Endodermal cell (in vitro differentiated cells): ENCODE data around the gene C1orf21. TPM values are rescaled to one million over a fixed set of nuclear protein-coding genes. Genes with fewer than 3 reads are reported as not detected.

Experiments used
- DNase-seq: peaks from one replicate; pipeline ENCODE4 v3.0.0-alpha.2; 2017
- H3K27ac ChIP-seq: 2 replicates; pipeline ENCODE4 v1.5.1; 2013; ENCODE audit warnings: mild to moderate bottlenecking, low read depth, low read length, moderate library complexity
- H3K27me3 ChIP-seq: 2 replicates; pipeline ENCODE4 v1.6.1; 2013; ENCODE audit warnings: mild to moderate bottlenecking, low read length, moderate library complexity; ENCODE audit not compliant: insufficient read depth, control insufficient read depth, poor library complexity, severe bottlenecking
- H3K36me3 ChIP-seq: 2 replicates; pipeline ENCODE4 v1.7.0; 2013; ENCODE audit warnings: mild to moderate bottlenecking, low read length, moderate library complexity; ENCODE audit not compliant: control insufficient read depth, insufficient read depth
- H3K4me1 ChIP-seq: one replicate; pipeline ENCODE4 v1.7.0; 2013; ENCODE audit warnings: low read length; ENCODE audit not compliant: control insufficient read depth, insufficient read depth
- H3K4me3 ChIP-seq: 2 replicates; pipeline ENCODE4 v1.5.1; 2013; ENCODE audit warnings: mild to moderate bottlenecking, low read length, moderate library complexity
- H3K9ac ChIP-seq: 2 replicates; pipeline ENCODE4 v1.6.1; 2013; ENCODE audit warnings: mild to moderate bottlenecking, low read length, moderate library complexity; ENCODE audit not compliant: poor library complexity, severe bottlenecking; ENCODE audit errors: extremely low read depth
- H3K9me3 ChIP-seq: 2 replicates; pipeline ENCODE4 v1.6.1; 2013; ENCODE audit warnings: mild to moderate bottlenecking, low read length, moderate library complexity; ENCODE audit not compliant: control insufficient read depth
- H3K27ac Mint-ChIP-seq: 2 replicates; pipeline ENCODE4 v1.8.0; 2020; ENCODE audit warnings: mixed read lengths
- H3K27me3 Mint-ChIP-seq: 2 replicates; pipeline ENCODE4 v1.8.0; 2021; ENCODE audit warnings: mild to moderate bottlenecking, mixed read lengths; ENCODE audit not compliant: insufficient read depth
- H3K36me3 Mint-ChIP-seq: 2 replicates; pipeline ENCODE4 v1.8.0; 2020; ENCODE audit warnings: low read depth, mixed read lengths
- H3K4me1 Mint-ChIP-seq: 2 replicates; pipeline ENCODE4 v1.8.0; 2020; ENCODE audit warnings: mixed read lengths
- H3K4me3 Mint-ChIP-seq: 2 replicates; pipeline ENCODE4 v1.8.0; 2020; ENCODE audit warnings: mild to moderate bottlenecking, moderate library complexity, mixed read lengths
- H3K9me3 Mint-ChIP-seq: 2 replicates; pipeline ENCODE4 v1.8.0; 2020; ENCODE audit warnings: mild to moderate bottlenecking, mixed read lengths
- CTCF ChIP-seq: fragments of 200-600 bp; sonication (generic); conservative IDR thresholded peaks from 2 replicates; pipeline ENCODE4 v1.5.0; 2021; ENCODE audit warnings: antibody characterized with exemption, mild to moderate bottlenecking
- WGBS, 2 experiments: methylation state at CpG; one replicate each; pipeline versions ENCODE4 v1.1.5 to v1.1.7; 2013; ENCODE audit warnings: missing lambda C conversion rate in 2 of 2, mixed read lengths in 1 of 2; ENCODE audit not compliant: insufficient coverage in 1 of 2, insufficient read length in 1 of 2; 5-methylcytosine and 5-hydroxymethylcytosine counted together
- total RNA-seq, 2 donors: library from RNA; stranded (reverse); fragmentation: NEBNext Ultra II Directional in 1 of 2; extraction: Animal tissue kit (Norgen Biotek cat#: 25700) in 1 of 2; gene quantifications; 2 replicates in 1 of 2; 3 replicates in 1 of 2; pipeline ENCODE4 v1.2.1, GENCODE V29; 2021

Gene C1orf21
- total RNA-seq, 2 donors from 2014 or later, result 9.1 to 10.2 TPM

- H3K27me3 ChIP-seq, result no peaks in the 10 kb centered on the region
- Mint-ChIP-seq H3K36me3 (peaks cover 3% of the 10 kb centered on the region), H3K27me3 (no peaks in the 10 kb centered on the region), H3K27ac (no peak overlapping the region), H3K4me1 (no peaks in the 10 kb centered on the region), H3K4me3 (no peak overlapping the region), H3K9me3 (peaks cover 4% of the 10 kb centered on the region)
- no peaks in the 10 kb centered on the region for H3K4me1 ChIP-seq
- H3K36me3 ChIP-seq, result no peaks in the 10 kb centered on the region
- TF ChIP-seq CTCF, result no peak
- no peak overlapping the region for H3K4me3 ChIP-seq
- H3K9ac ChIP-seq, result no peak overlapping the region
- no peaks in the 10 kb centered on the region for H3K9me3 ChIP-seq
- DNase-seq, result no peak
- WGBS, 2 experiments, result 99% methylated on average over 3 of the region's 3 CpGs; no CpG with 5 or more reads in 1 of the 2 experiments
- no peak overlapping the region for H3K27ac ChIP-seq
Observed at GRCh38 chr1:184442260-184442659, 55.4 kb downstream of the C1orf21 start.

- no peak overlapping the region for H3K4me3 ChIP-seq
- Mint-ChIP-seq H3K4me1 (no peaks in the 10 kb centered on the region), H3K36me3 (peaks cover 3% of the 10 kb centered on the region), H3K4me3 (no peak overlapping the region), H3K27me3 (no peaks in the 10 kb centered on the region), H3K9me3 (peaks cover 2% of the 10 kb centered on the region), H3K27ac (no peak overlapping the region)
- H3K9ac ChIP-seq, result no peak overlapping the region
- H3K27me3 ChIP-seq, result no peaks in the 10 kb centered on the region
- DNase-seq, result no peak
- no peaks in the 10 kb centered on the region for H3K4me1 ChIP-seq
- H3K36me3 ChIP-seq, result no peaks in the 10 kb centered on the region
- H3K9me3 ChIP-seq, result no peaks in the 10 kb centered on the region
- no peak for TF ChIP-seq CTCF
- WGBS, 2 experiments, result 95% methylated on average over 3 of the region's 3 CpGs; no CpG with 5 or more reads in 1 of the 2 experiments
- H3K27ac ChIP-seq, result no peak overlapping the region
Observed at GRCh38 chr1:184443201-184443600, 56.4 kb downstream of the C1orf21 start.

- no peak for DNase-seq
- Mint-ChIP-seq H3K36me3 (peaks cover 3% of the 10 kb centered on the region), H3K4me3 (no peak overlapping the region), H3K27me3 (no peaks in the 10 kb centered on the region), H3K4me1 (no peaks in the 10 kb centered on the region), H3K9me3 (no peaks in the 10 kb centered on the region), H3K27ac (no peak overlapping the region)
- no peaks in the 10 kb centered on the region for H3K36me3 ChIP-seq
- H3K9ac ChIP-seq, result no peak overlapping the region
- no peak for TF ChIP-seq CTCF
- WGBS, 2 experiments, result 97 to 100% methylated on average over 1 of the region's 1 CpG
- H3K27me3 ChIP-seq, result no peaks in the 10 kb centered on the region
- H3K4me1 ChIP-seq, result no peaks in the 10 kb centered on the region
- no peaks in the 10 kb centered on the region for H3K9me3 ChIP-seq
- no peak overlapping the region for H3K27ac ChIP-seq
- H3K4me3 ChIP-seq, result no peak overlapping the region
Observed at GRCh38 chr1:184443624-184444023, 56.8 kb downstream of the C1orf21 start.
